Peyer's patch (tissue), 4 donors: ENCODE results near the gene MRGPRG.

Experiments used
- POLR2A ChIP-seq, 2 donors: fragments of 450-650 bp; IDR thresholded peaks; one replicate each; pipeline ENCODE4 v1.5.1; 2017; ENCODE audit warnings: antibody characterized with exemption in 2 of 2, mild to moderate bottlenecking in 2 of 2, moderate library complexity in 2 of 2
- TF ChIP-seq, protein P1 (sequence below), 6 experiments: fragments of 450-650 bp in 4 of 6; fragments of 200-600 bp in 2 of 6; sonication (generic) in 1 of 6; IDR thresholded peaks; one replicate each; pipeline ENCODE4 v1.5.1; 2017 to 2019; ENCODE audit warnings: antibody characterized with exemption in 6 of 6, mild to moderate bottlenecking in 3 of 6, moderate library complexity in 1 of 6

DNA sequence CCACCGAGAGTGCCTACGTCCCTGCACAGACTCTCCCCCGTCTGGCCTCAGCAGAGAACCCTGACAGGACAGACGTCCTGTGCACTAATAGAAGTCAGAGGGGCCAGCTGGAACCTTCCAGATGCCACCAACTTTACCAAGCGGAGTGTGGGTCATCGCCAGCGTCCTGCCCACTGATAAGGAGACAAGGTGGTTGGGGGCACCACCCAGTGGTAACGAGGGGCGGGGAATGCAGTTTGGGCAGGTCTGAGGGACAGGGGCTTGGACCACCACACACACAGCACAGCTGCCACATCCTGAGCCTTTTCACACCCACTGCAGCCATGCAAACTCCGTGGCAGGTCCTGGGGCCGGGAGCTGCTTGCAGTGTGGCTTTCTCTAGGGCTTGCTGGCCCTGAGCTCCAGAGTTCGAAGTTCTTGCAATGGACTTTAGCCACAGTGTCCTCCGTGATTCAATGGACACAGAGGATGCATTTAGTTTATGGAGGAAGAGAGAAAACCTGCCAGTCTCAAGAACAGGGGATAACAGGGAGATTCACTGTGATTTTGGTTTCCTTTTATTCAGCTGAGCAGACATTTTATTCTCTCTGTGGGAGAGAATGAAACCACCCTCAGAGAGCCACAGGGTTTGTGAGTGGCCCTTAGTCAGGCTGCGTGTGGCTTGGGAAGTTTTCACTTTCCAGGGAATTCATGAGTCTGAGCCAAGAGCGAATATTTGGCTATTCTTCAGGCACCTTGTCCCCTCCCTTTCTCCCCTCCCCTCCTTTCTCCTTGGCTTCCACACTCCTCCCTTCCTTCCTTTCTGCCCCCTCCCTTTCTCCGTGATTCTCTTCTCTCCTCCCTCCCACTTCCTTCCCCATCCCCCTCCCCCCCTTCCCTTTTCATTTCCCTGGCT lies 13.1 kb downstream of the MRGPRG start:
- TF ChIP-seq, protein P1, sequence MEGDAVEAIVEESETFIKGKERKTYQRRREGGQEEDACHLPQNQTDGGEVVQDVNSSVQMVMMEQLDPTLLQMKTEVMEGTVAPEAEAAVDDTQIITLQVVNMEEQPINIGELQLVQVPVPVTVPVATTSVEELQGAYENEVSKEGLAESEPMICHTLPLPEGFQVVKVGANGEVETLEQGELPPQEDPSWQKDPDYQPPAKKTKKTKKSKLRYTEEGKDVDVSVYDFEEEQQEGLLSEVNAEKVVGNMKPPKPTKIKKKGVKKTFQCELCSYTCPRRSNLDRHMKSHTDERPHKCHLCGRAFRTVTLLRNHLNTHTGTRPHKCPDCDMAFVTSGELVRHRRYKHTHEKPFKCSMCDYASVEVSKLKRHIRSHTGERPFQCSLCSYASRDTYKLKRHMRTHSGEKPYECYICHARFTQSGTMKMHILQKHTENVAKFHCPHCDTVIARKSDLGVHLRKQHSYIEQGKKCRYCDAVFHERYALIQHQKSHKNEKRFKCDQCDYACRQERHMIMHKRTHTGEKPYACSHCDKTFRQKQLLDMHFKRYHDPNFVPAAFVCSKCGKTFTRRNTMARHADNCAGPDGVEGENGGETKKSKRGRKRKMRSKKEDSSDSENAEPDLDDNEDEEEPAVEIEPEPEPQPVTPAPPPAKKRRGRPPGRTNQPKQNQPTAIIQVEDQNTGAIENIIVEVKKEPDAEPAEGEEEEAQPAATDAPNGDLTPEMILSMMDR (IDR thresholded peaks at IDR 0.05) = no peak
- TF ChIP-seq POLR2A (IDR thresholded peaks at IDR 0.05) = no peak
